Measurements from ENCODE around the gene GORASP1. TPM values are rescaled to one million over a fixed set of nuclear protein-coding genes. Genes with fewer than 3 reads are reported as not detected.
A peak's percentile ranks its signal among the peaks of the same experiment; 100 is the strongest.

The GORASP1 gene
- total and polyA plus RNA-seq, 2 of the 13 experiments (the other 11 are each of a cell fraction or from before 2014, with no cell fraction given) = 36.4 to 39.8 TPM

- 0 out of 2 replicates have a peak, but pooled peaks have one; percentile 37 for TF ChIP-seq NRL (CRISPR knock-in tag; IDR thresholded peaks at IDR 0.05; ENCODE audit: borderline replicate concordance)
- no peak for TF ChIP-seq STAT5B (CRISPR knock-in tag; IDR thresholded peaks at IDR 0.05)
- no peak for TF ChIP-seq ZIK1 (CRISPR knock-in tag; IDR thresholded peaks at IDR 0.05; ENCODE audit: borderline replicate concordance, low read depth)
- no peak for TF ChIP-seq SMAD9 (CRISPR knock-in tag; IDR thresholded peaks at IDR 0.05)
- TF ChIP-seq ZNF576 (CRISPR knock-in tag; IDR thresholded peaks at IDR 0.05) = no peak
- no peak for TF ChIP-seq ZNF644 (CRISPR knock-in tag; IDR thresholded peaks at IDR 0.05; ENCODE audit: low read depth)
- TF ChIP-seq ZBTB14 (CRISPR knock-in tag; IDR thresholded peaks at IDR 0.05) = no peak
- TF ChIP-seq CAMTA2 (CRISPR knock-in tag; IDR thresholded peaks at IDR 0.05; ENCODE audit: borderline replicate concordance) = no peak
- no peak for TF ChIP-seq HOXA9 (CRISPR knock-in tag; IDR thresholded peaks at IDR 0.05; ENCODE audit: borderline replicate concordance)
- TF ChIP-seq STAT6 (CRISPR knock-in tag; IDR thresholded peaks at IDR 0.05; ENCODE audit: borderline replicate concordance) = no peak
- no peak for TF ChIP-seq CHCHD3 (CRISPR knock-in tag; IDR thresholded peaks at IDR 0.05)
- TF ChIP-seq ZNF20 (CRISPR knock-in tag; IDR thresholded peaks at IDR 0.05) = no peak
- TF ChIP-seq EP300 (IDR thresholded peaks at IDR 0.05; ENCODE audit: low read depth in 2 of 2, low read length in 2 of 2) = no peak
- TF ChIP-seq EP300 (CRISPR knock-in tag; IDR thresholded peaks at IDR 0.05; ENCODE audit: borderline replicate concordance) = no peak
- no peak for TF ChIP-seq MTA1 (CRISPR knock-in tag; IDR thresholded peaks at IDR 0.05; ENCODE audit: borderline replicate concordance)
- peak; percentile 22; the same call in 1 of the 2 replicates for TF ChIP-seq PHF20 (CRISPR knock-in tag; IDR thresholded peaks at IDR 0.05)
- TF ChIP-seq IKZF5 (CRISPR knock-in tag; IDR thresholded peaks at IDR 0.05) = no peak
- TF ChIP-seq FOXP1 (IDR thresholded peaks at IDR 0.05) = no peak
- TF ChIP-seq FOXP1 (CRISPR knock-in tag; IDR thresholded peaks at IDR 0.05) = no peak
- TF ChIP-seq SIX1 (CRISPR knock-in tag; IDR thresholded peaks at IDR 0.05; ENCODE audit: borderline replicate concordance) = no peak
- TF ChIP-seq AGO2 (optimal IDR thresholded peaks at IDR 0.05; ENCODE audit: low read depth, low read length) = peak; percentile 1
- TF ChIP-seq ARNT (IDR thresholded peaks at IDR 0.05) = no peak
- no peak for TF ChIP-seq BRF2 (CRISPR knock-in tag; IDR thresholded peaks at IDR 0.05)
- TF ChIP-seq ZNF350 (CRISPR knock-in tag; IDR thresholded peaks at IDR 0.05; ENCODE audit: borderline replicate concordance, low read depth) = peak; percentile 37; the same call in 1 of the 2 replicates
- TF ChIP-seq HMG20A (CRISPR knock-in tag; IDR thresholded peaks at IDR 0.05; ENCODE audit: borderline replicate concordance) = no peak
Measured at GRCh38 chr3:39107388-39108199, at the start of gene GORASP1, which contains the start of gene TTC21A (continued).
